ENCODE data around the gene JARID2. TPM values are rescaled to one million over a fixed set of nuclear protein-coding genes. Genes with fewer than 3 reads are reported as not detected.

JARID2 gene
- total and polyA plus RNA-seq, 8 donors = 2.4 to 42.6 (median 11.5) TPM

GRCh38 chr6:15519681-15520080 is 273.8 kb downstream of the JARID2 start:
- Histone ChIP-seq H3K36me3 (peaks cover 46 to 96% (median 93%) of the 10 kb centered on the region in 4 donors), H3K4me3 (no peak overlapping the region), H3K27me3 (no peaks in the 10 kb centered on the region), H3K27ac (no peak overlapping the region), H3K9me3 (no peaks in the 10 kb centered on the region), H3K4me1 (peaks cover 0 to 17% (median 3%) of the 10 kb centered on the region in 4 donors)
- no peak for TF ChIP-seq POLR2A (IDR thresholded peaks at IDR 0.05)
- TF ChIP-seq POLR2AphosphoS5 (IDR thresholded peaks at IDR 0.05) = no peak
- TF ChIP-seq CTCF (IDR thresholded peaks at IDR 0.05) = no peak
- no peak for TF ChIP-seq EP300 (IDR thresholded peaks at IDR 0.05)
- intact Hi-C loops (cut with DNase I; ENCODE audit: low total_unique reads) = no loop called here
- DNase-seq = no peak
- WGBS, 5 donors = 80 to 94% (median 90%) methylated on average over 6 of the region's 6 CpGs

GRCh38 chr6:15520626-15521203 is 274.8 kb downstream of the JARID2 start:
- DNase-seq = no peak
- WGBS, 5 donors = 94 to 96% (median 95%) methylated on average over 20 of the region's 20 CpGs
- TF ChIP-seq CTCF (IDR thresholded peaks at IDR 0.05) = no peak
- Histone ChIP-seq H3K9me3 (no peaks in the 10 kb centered on the region), H3K27ac (no peak overlapping the region), H3K4me1 (peaks cover 0 to 17% (median 3%) of the 10 kb centered on the region in 4 donors), H3K36me3 (peaks cover 46 to 89% (median 88%) of the 10 kb centered on the region in 4 donors), H3K4me3 (no peak overlapping the region), H3K27me3 (no peaks in the 10 kb centered on the region)
- intact Hi-C loops (cut with DNase I; ENCODE audit: low total_unique reads) = no loop called here

GRCh38 chr6:15521582-15521981 is 275.7 kb downstream of the JARID2 start:
- 59 to 77% (median 68%) methylated on average over 6 of the region's 6 CpGs for WGBS, 5 donors
- DNase-seq = peak in 1 of 2 donors; percentile 32
- no peaks in the 10 kb centered on the region for H3K9me3 ChIP-seq
- no peak overlapping the region for H3K4me3 ChIP-seq
- H3K4me1 ChIP-seq = peaks cover 0 to 17% (median 3%) of the 10 kb centered on the region in 4 donors
- no peaks in the 10 kb centered on the region for H3K27me3 ChIP-seq
- intact Hi-C loops (cut with DNase I; ENCODE audit: low total_unique reads) = no loop called here
- H3K36me3 ChIP-seq = peaks cover 46 to 92% (median 85%) of the 10 kb centered on the region in 4 donors
- TF ChIP-seq POLR2A (IDR thresholded peaks at IDR 0.05) = no peak
- TF ChIP-seq EP300 (IDR thresholded peaks at IDR 0.05) = no peak
- peak in 1 of 3 donors; percentile 16 for TF ChIP-seq POLR2AphosphoS5 (IDR thresholded peaks at IDR 0.05)
- TF ChIP-seq CTCF (IDR thresholded peaks at IDR 0.05) = no peak
- H3K27ac ChIP-seq = peak overlapping the region in 2 of 5 donors; percentile 32 to 53

- DNase-seq = no peak
- no peaks in the 10 kb centered on the region for H3K9me3 ChIP-seq
- TF ChIP-seq POLR2AphosphoS5 (IDR thresholded peaks at IDR 0.05) = no peak
- TF ChIP-seq CTCF (IDR thresholded peaks at IDR 0.05) = no peak
- TF ChIP-seq POLR2A (IDR thresholded peaks at IDR 0.05) = no peak
- TF ChIP-seq EP300 (IDR thresholded peaks at IDR 0.05) = no peak
- 87 to 92% (median 89%) methylated on average over 9 of the region's 9 CpGs for WGBS, 5 donors
- H3K4me1 ChIP-seq = peaks cover 0 to 17% (median 3%) of the 10 kb centered on the region in 4 donors
- peaks cover 45 to 88% (median 80%) of the 10 kb centered on the region in 4 donors for H3K36me3 ChIP-seq
- H3K27me3 ChIP-seq = no peaks in the 10 kb centered on the region
- intact Hi-C loops (cut with DNase I; ENCODE audit: low total_unique reads) = no loop called here
- H3K27ac ChIP-seq = peak overlapping the region in 2 of 5 donors; percentile 32 to 53
- no peak overlapping the region for H3K4me3 ChIP-seq
These were observed 276.2 kb downstream of the JARID2 start for GRCh38 chr6:15522026-15522425.
